Keratinocyte (primary cell): ENCODE measurements around the gene UBASH3B. TPM values are rescaled to one million over a fixed set of nuclear protein-coding genes. Genes with fewer than 3 reads are reported as not detected.

Experiments used
- DNase-seq: peaks from one replicate; pipeline ENCODE4 v3.0.0-alpha.2; 2011; ENCODE audit warnings: low read depth, missing footprints, low spot score
- FAIRE-seq: peaks from 2 replicates; lab custom pipeline; 2011; peaks lifted over from hg19 to GRCh38; lab: Jason Lieb, UNC
- H2AFZ ChIP-seq: 2 replicates; pipeline ENCODE4 v1.6.0; 2012; ENCODE audit warnings: low read length, control low read depth, inconsistent platforms; ENCODE audit not compliant: control insufficient read depth
- H3K27ac ChIP-seq: 2 replicates; pipeline ENCODE4 v1.5.1; 2011; ENCODE audit warnings: low read length; ENCODE audit not compliant: control insufficient read depth, insufficient read depth
- H3K27me3 ChIP-seq: 3 replicates; pipeline ENCODE4 v1.6.0; 2011; ENCODE audit warnings: low read length; ENCODE audit not compliant: control insufficient read depth, insufficient read depth; ENCODE audit errors: extremely low read depth
- H3K36me3 ChIP-seq, 2 experiments: 2 replicates in 1 of 2; 3 replicates in 1 of 2; pipeline ENCODE4 v1.5.1; 2011; ENCODE audit warnings: low read length in 2 of 2, mild to moderate bottlenecking in 1 of 2; ENCODE audit not compliant: control insufficient read depth in 2 of 2, insufficient read depth in 2 of 2; ENCODE audit errors: extremely low read depth in 1 of 2
- H3K4me1 ChIP-seq: 3 replicates; pipeline ENCODE4 v1.5.1; 2011; ENCODE audit warnings: low read length; ENCODE audit not compliant: control insufficient read depth, insufficient read depth; ENCODE audit errors: extremely low read depth
- H3K4me2 ChIP-seq: 3 replicates; pipeline ENCODE4 v1.6.0; 2011; ENCODE audit warnings: low read depth, low read length; ENCODE audit not compliant: control insufficient read depth, insufficient read depth; ENCODE audit errors: extremely low read depth
- H3K4me3 ChIP-seq, 3 experiments: fragments of 200-600 bp in 1 of 3; sonication (generic) in 1 of 3; 2 replicates in 2 of 3; 3 replicates in 1 of 3; pipeline ENCODE4 v1.5.1; 2011 to 2016; ENCODE audit warnings: low read length in 3 of 3, mild to moderate bottlenecking in 3 of 3, control low read depth in 2 of 3, inconsistent platforms in 1 of 3, low read depth in 1 of 3, mixed read lengths in 1 of 3, mixed run types in 1 of 3, moderate library complexity in 1 of 3; ENCODE audit not compliant: control insufficient read depth in 2 of 3, insufficient read depth in 2 of 3; ENCODE audit errors: extremely low read depth in 1 of 3
- H3K79me2 ChIP-seq: 2 replicates; pipeline ENCODE4 v1.6.0; 2012; ENCODE audit warnings: low read length; ENCODE audit not compliant: control insufficient read depth, insufficient read depth
- H3K9ac ChIP-seq: 3 replicates; pipeline ENCODE4 v1.6.0; 2011; ENCODE audit warnings: low read length; ENCODE audit not compliant: control insufficient read depth, insufficient read depth; ENCODE audit errors: extremely low read depth
- H3K9me1 ChIP-seq: 3 replicates; pipeline ENCODE4 v1.6.0; 2011; ENCODE audit warnings: low read length; ENCODE audit not compliant: control insufficient read depth, insufficient read depth; ENCODE audit errors: extremely low read depth
- H3K9me3 ChIP-seq: 2 replicates; pipeline ENCODE4 v1.5.1; 2012; ENCODE audit warnings: low read depth, low read length; ENCODE audit not compliant: control insufficient read depth
- H4K20me1 ChIP-seq: 3 replicates; pipeline ENCODE4 v1.6.0; 2011; ENCODE audit warnings: low read length; ENCODE audit not compliant: control insufficient read depth, insufficient read depth; ENCODE audit errors: extremely low read depth
- EZH2 ChIP-seq: IDR thresholded peaks from one replicate; pipeline ENCODE4 v1.6.1; 2012; ENCODE audit warnings: inconsistent platforms, mild to moderate bottlenecking, low read length, moderate library complexity
- dilution Hi-C: fragments of 300-500 bp; cut with MboI; formaldehyde crosslinking; loops from one replicate; pipeline ENCODE4 v1.7.0; 2020; ENCODE audit warnings: low sequenced_read_pairs; ENCODE audit not compliant: extremely low pct_ligation_motif_present
- polyA plus RNA-seq, 5 experiments: library from polyadenylated mRNA; depleted of rRNA in 3 of 5; stranded (reverse) in 3 of 5; stranded (forward) in 1 of 5; unstranded in 1 of 5; fragments of >200 nt; gene quantifications; 1 replicate in 1 of 5; 2 replicates in 3 of 5; 3 replicates in 1 of 5; pipeline versions ENCODE4 v1.2.1 to v1.2.3, GENCODE V29; 2011 to 2012; ENCODE audit warnings: missing spikeins in 2 of 5, low read depth in 1 of 5, low replicate concordance in 1 of 5
- TF ChIP-seq, protein P1 (sequence below), 3 experiments: IDR thresholded peaks in 1 of 3; conservative IDR thresholded peaks in 1 of 3; optimal IDR thresholded peaks in 1 of 3; 2 replicates in 2 of 3; 3 replicates in 1 of 3; pipeline versions ENCODE3 to v1.5.1; 2011; ENCODE audit warnings: low read length in 3 of 3, mild to moderate bottlenecking in 3 of 3, moderate library complexity in 2 of 3, control low read depth in 1 of 3, inconsistent platforms in 1 of 3; ENCODE audit not compliant: insufficient read depth in 2 of 3; ENCODE audit errors: extremely low read depth in 1 of 3

The UBASH3B gene
- polyA plus RNA-seq, 1 donor (not counting 4 experiments of a cell fraction or from before 2014, with no cell fraction given), result 25.0 TPM

DNA sequence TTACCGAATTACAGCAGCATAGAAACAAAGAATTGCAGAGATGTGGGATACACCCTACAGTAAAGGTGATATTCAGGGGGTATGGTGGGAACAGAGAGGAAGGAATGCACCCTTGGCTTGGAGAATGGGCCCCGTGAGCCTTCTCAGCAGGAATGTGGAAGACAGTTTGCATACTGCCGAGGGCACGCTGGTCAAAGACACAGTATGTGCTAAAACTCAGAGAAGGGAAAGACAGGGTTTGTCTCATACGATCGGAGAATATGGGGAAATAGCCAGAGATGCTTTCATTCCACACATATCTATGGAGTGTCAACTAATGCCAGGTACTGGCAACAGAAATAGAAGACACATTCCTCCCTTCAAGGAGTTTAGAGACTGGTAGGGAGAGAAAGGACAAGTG is 36.9 kb downstream of the UBASH3B start:
- Histone ChIP-seq H3K27ac (no peak overlapping the region), H4K20me1 (peaks cover 2% of the 10 kb centered on the region), H3K9ac (no peak overlapping the region), H3K4me1 (peaks cover 9% of the 10 kb centered on the region), H3K9me1 (no peaks in the 10 kb centered on the region), H2AFZ (no peak overlapping the region), H3K79me2 (peaks cover 54% of the 10 kb centered on the region), H3K4me2 (no peak overlapping the region), H3K27me3 (no peaks in the 10 kb centered on the region), H3K9me3 (no peaks in the 10 kb centered on the region), H3K4me3 (no peak overlapping the region), H3K36me3 (peaks cover 0 to 3% of the 10 kb centered on the region in 2 experiments)
- dilution Hi-C loops, result no loop called here
- TF ChIP-seq EZH2, result no peak
- TF ChIP-seq, protein P1, sequence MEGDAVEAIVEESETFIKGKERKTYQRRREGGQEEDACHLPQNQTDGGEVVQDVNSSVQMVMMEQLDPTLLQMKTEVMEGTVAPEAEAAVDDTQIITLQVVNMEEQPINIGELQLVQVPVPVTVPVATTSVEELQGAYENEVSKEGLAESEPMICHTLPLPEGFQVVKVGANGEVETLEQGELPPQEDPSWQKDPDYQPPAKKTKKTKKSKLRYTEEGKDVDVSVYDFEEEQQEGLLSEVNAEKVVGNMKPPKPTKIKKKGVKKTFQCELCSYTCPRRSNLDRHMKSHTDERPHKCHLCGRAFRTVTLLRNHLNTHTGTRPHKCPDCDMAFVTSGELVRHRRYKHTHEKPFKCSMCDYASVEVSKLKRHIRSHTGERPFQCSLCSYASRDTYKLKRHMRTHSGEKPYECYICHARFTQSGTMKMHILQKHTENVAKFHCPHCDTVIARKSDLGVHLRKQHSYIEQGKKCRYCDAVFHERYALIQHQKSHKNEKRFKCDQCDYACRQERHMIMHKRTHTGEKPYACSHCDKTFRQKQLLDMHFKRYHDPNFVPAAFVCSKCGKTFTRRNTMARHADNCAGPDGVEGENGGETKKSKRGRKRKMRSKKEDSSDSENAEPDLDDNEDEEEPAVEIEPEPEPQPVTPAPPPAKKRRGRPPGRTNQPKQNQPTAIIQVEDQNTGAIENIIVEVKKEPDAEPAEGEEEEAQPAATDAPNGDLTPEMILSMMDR (optimal IDR thresholded peaks at IDR 0.05 in 1 of 3, IDR thresholded peaks at IDR 0.05 in 1 of 3, conservative IDR thresholded peaks at IDR 0.05 in 1 of 3; ENCODE audit: extremely low read depth in 1 of 3, insufficient read depth in 2 of 3, low read length in 3 of 3), result no peak
- FAIRE-seq, result no peak
- DNase-seq, result no peak

DNA sequence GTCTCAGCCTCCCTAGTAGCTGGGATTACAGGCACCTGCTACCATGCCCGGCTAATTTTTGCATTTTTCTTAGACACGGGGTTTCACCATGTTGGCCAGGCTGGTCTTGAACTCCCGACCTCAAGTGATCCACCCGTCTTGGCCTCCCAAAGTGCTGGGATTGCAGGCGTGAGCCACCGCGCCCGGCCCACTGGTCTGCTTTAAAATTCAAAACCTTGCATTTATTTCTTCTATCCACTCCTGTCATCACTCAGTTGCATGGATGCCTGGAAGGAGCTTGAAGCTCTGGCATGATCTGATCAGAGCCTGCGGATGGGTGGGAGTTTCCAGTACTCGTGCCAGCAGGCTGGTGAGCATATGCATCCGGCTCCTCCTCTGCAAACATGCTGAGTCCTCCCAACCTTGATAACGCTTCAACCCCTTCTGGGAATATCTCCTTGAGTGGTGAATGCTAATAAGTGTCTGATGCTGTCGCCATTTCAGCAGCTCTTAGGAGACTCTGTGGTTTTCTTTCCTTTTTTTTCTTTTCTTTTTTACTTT is 39.6 kb downstream of the UBASH3B start:
- DNase-seq, result no peak
- H3K79me2 ChIP-seq, result peaks cover 57% of the 10 kb centered on the region

More for the DNA sequence above, 39.6 kb downstream of the UBASH3B start:
- H3K27me3 ChIP-seq, result no peaks in the 10 kb centered on the region
- H3K9ac ChIP-seq, result no peak overlapping the region
- H3K36me3 ChIP-seq, result peaks cover 0 to 2% of the 10 kb centered on the region in 2 experiments
- peaks cover 3% of the 10 kb centered on the region for H3K9me1 ChIP-seq
- no peak overlapping the region for H3K4me2 ChIP-seq
- no peak overlapping the region for H2AFZ ChIP-seq
- H4K20me1 ChIP-seq, result peaks cover 2% of the 10 kb centered on the region
- H3K27ac ChIP-seq, result no peak overlapping the region
- dilution Hi-C loops, result no loop called here
- FAIRE-seq, result no peak
- H3K4me1 ChIP-seq, result peaks cover 20% of the 10 kb centered on the region
- TF ChIP-seq EZH2, result no peak
- TF ChIP-seq, protein P1 (optimal IDR thresholded peaks at IDR 0.05 in 1 of 3, IDR thresholded peaks at IDR 0.05 in 1 of 3, conservative IDR thresholded peaks at IDR 0.05 in 1 of 3; ENCODE audit: extremely low read depth in 1 of 3, insufficient read depth in 2 of 3, low read length in 3 of 3), result no peak
- H3K9me3 ChIP-seq, result no peaks in the 10 kb centered on the region
- H3K4me3 ChIP-seq, result no peak overlapping the region
